AG04449 (cell line): ENCODE data around the gene GPR150.

Source experiments
- CTCF ChIA-PET: fragments of 350-600 bp; formaldehyde crosslinking; extraction: SDS; loops from one replicate; lab custom pipeline; 2021; ENCODE audit warnings: antibody characterized with exemption; lab: Yijun Ruan, JAX
- POLR2A ChIA-PET: fragments of 400-600, 350-600 bp; formaldehyde crosslinking; extraction: SDS; loops from one replicate; lab custom pipeline; 2020; ENCODE audit warnings: antibody characterized with exemption, inconsistent platforms; lab: Yijun Ruan, JAX
- DNase-seq: peaks from one replicate; pipeline ENCODE4 v3.0.0-alpha.2; 2010; ENCODE audit warnings: low read depth, low spot score
- H3K4me3 ChIP-seq: 2 replicates; pipeline ENCODE4 v1.5.1; 2011; ENCODE audit warnings: low read depth, mild to moderate bottlenecking, control low read depth, low read length
- CTCF ChIP-seq: IDR thresholded peaks from one replicate; pipeline ENCODE4 v1.5.1; 2011; ENCODE audit warnings: mild to moderate bottlenecking, moderate library complexity, low read length, control low read depth, inconsistent platforms; ENCODE audit not compliant: insufficient read depth; ENCODE audit errors: missing control alignments

GPR150 gene

GRCh38 chr5:95669540-95669939, 49.7 kb downstream of the GPR150 start:
- peak; percentile 98 for DNase-seq
- POLR2A ChIA-PET, result interaction anchor here (1.5 to 1.6 kb wide), 2 partner anchors 62 to 91 kb away, joined by 5 to 12 read pairs; partner anchors contain the start of gene RHOBTB3
- TF ChIP-seq CTCF, result no peak
- no peak overlapping the region for H3K4me3 ChIP-seq
- CTCF ChIA-PET, result interaction anchor here (0.8 to 7.7 kb wide), 8 partner anchors 17 to 180 kb away, joined by 3 to 92 read pairs (median 4); partner anchors contain the start of gene RFESD

GRCh38 chr5:95669985-95670384, 50.1 kb downstream of the GPR150 start:
- no peak for DNase-seq
- CTCF ChIA-PET, result interaction anchor here (0.8 to 7.7 kb wide), 7 partner anchors 17 to 179 kb away, joined by 3 to 92 read pairs (median 4); partner anchors contain the start of gene RFESD
- POLR2A ChIA-PET, result interaction anchor here (1.5 to 1.6 kb wide), 2 partner anchors 61 to 90 kb away, joined by 5 to 12 read pairs; partner anchors contain the start of gene RHOBTB3
- TF ChIP-seq CTCF, result no peak
- H3K4me3 ChIP-seq, result no peak overlapping the region

GRCh38 chr5:95670568-95670967, 50.7 kb downstream of the GPR150 start:
- TF ChIP-seq CTCF, result no peak
- no peak for DNase-seq
- H3K4me3 ChIP-seq, result no peak overlapping the region
- ChIA-PET POLR2A (interaction anchor here (1.5 to 1.6 kb wide), 2 partner anchors 61 to 90 kb away, joined by 5 to 12 read pairs; partner anchors contain the start of gene RHOBTB3), CTCF (interaction anchor here (0.9 to 7.7 kb wide), 6 partner anchors 24 to 179 kb away, joined by 3 to 92 read pairs (median 4); partner anchors contain the start of gene RFESD)
